ENCODE data around the gene TMEM187.

GRCh38 chrX:153971124-153971449 is 1.5 kb upstream of the TMEM187 start:
- no peak for TF ChIP-seq CTCF (conservative IDR thresholded peaks at IDR 0.05)
- no peak for TF ChIP-seq ZFX (IDR thresholded peaks at IDR 0.05)
